ENCODE measurements around the gene CELF4.
A peak's percentile ranks its signal among the peaks of the same experiment; 100 is the strongest.

CELF4 gene

DNA sequence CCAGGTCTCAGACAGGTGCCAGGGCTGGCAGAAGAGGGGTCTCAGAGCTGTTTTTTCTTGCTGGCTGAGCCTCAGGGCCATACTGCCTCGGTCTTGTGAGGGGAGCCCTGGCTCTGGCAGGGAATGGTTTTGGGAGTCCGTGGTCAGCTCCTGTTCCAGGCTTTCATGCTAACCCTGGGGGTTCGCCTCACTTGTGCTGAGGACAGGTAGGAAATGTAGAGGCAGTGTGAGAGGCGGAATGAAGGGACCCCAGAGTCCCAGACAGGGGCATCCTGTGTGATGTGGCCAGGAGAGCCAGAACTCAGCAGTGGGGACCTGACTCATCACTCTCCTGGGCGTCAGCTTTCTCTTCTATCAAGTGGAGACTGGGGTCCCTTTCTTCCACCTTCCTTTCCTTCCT lies 5.7 kb upstream of the CELF4 start:
- no peak for DNase-seq

- no peak for DNase-seq
These were observed 4.8 kb upstream of the CELF4 start for GRCh38 chr18:37570336-37570930.

GRCh38 chr18:37568671-37569070 lies 3.1 kb upstream of the CELF4 start:
- no peak for DNase-seq

DNA sequence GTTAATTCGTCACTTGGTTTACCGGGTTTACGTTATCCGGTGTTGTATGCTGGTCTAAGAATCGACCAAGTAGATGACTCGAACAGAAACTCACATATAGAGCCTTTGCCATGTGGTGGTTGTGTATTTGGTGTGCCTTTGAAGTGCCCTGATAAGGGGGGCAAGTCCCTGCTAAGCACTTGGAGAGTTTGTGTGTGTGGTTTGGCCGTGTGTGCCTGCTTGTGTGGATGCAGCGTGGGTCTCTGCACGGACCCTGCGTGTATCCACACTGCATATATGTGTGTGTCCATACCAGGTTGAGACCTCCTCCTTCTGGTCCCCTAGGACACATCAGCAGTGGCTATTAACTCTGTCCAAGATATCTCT lies 2.4 kb upstream of the CELF4 start:
- no peak for DNase-seq

- peak; percentile 47 for DNase-seq
These were observed 1.7 kb upstream of the CELF4 start for GRCh38 chr18:37567061-37567993.

DNA sequence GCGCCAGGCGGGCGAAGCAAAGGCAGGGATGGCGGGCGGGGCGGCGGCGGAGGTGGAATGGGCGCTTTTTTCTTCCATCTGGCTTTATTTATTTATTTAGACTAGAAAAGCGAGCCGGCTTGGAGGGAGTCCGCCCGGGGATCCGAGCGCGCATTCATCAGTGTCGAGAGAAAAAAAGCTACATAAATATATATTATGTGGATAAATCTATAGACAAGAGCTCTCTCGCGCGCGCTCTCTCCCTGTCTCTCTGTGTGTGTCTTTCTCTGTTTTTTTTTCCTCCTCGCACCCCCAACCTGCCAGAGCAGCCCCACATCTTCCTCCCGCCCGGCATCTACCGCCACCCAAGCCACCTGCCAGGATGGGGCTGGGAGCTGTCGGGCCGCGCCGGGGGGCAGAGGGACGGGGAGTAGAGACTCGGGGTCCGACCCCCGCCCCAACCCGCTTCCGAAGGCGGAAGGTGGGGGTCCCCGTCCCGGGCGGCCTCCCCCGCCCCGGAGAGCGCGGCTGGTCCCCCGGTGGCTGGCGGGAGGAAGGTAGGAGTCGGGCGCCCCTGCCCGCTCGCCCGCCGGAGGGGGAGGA lies 972 bp upstream of the CELF4 start:
- no peak for DNase-seq

- peak; percentile 92 for DNase-seq
These were observed 430 bp upstream of the CELF4 start for GRCh38 chr18:37565977-37566478.

DNA sequence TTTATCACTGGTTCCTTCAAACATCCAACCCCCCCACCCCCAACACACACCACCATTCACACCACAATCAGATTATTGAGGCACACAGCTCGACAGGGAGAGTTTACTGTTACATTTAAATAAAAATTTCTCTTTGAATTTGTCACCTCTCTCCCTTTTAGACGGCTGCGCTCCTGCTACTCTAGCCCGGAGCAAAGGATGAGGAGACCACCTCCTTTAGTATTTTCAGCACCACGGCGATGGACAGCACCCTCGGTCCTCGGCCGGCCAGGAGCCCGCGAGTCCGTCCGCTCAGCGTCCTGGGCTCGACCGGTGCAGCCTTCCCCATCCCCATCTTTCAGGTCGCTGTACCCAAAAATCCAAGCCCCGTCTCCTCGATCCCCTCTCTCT lies 892 bp downstream of the CELF4 start:
- DNase-seq, result peak; percentile 25

- peak; percentile 55 for DNase-seq
These were observed 1.6 kb downstream of the CELF4 start for GRCh38 chr18:37563931-37564392.

- no peak for DNase-seq
These were observed 3.6 kb downstream of the CELF4 start for GRCh38 chr18:37561986-37562385.

DNA sequence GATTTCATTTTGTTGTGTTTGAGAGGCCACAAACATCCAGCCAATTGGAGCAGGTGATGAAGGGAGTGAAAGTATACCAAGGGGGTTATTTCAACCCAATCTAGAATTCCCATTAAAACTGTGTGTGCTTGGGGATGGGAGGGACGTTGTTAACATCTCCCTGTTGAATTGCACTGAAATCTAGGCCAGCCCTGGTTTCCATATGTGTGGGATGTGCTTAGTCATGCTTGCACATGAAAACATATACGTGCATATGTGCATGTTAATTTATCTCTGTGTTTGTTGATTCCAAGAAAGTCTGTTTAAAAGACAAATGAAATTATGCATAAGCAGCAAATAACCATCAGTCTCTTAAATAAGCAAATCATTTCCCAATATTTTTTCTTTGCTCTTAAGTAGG lies 5.6 kb downstream of the CELF4 start:
- no peak for DNase-seq

DNA sequence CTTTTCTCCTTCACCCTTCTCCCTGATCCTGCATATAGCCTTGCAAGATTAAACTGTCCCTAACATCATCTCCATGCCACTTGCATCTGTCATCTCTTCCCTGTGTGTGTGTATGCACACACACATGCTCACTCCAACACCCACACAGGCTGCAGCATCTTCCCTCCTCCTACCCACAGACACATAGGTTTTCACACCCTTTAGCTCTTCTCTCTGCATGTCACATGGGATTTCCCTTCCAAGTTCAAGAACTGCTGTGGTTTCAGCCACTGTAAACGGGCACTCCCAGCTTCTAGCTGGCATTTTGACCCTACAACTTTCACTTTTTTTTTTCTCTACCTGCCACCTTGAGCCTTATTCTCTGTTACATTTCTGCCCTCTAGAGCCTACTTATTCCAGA lies 6.4 kb downstream of the CELF4 start:
- DNase-seq, result no peak

DNA sequence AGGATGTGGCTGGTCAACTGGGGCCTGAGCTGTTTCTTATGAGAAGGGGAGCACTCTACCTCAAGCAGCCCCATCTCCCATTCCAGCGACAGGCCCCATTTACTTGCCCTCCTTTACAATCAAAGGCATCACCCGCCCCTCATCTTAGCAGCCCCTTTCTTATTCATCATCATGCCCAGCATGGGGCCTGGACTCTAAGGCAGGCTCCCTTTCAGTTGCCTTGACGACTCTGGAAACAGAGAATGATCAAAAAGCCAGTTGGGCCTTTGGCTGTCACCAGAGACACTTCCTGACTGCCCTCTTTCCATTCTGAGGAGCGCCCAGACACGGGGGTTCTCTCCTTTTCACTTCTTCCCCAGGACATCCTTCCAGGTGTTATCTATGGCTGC lies 11.2 kb downstream of the CELF4 start:
- no peak for DNase-seq

- DNase-seq, result no peak
These were observed 11.8 kb downstream of the CELF4 start for GRCh38 chr18:37553633-37554398.

DNA sequence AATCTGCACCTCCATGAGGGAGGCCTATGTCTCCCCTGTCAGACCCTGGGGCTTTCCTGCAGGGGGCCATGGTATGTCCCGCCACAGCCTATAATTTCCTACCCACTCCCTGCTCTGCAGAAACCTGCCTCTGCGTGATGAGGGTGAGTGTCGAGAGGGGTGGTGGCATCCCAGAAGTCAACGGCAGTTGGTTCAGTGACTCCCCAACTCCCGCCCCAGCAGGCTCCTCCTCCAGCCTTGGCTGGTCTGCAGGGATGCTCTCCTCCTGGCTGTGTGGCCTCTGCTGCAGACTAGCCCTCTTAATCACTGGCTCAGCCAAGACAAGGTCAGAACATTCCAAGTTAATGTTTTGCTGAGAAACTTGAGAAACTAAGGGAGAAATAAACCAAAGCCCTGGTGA lies 13.3 kb downstream of the CELF4 start:
- no peak for DNase-seq

DNA sequence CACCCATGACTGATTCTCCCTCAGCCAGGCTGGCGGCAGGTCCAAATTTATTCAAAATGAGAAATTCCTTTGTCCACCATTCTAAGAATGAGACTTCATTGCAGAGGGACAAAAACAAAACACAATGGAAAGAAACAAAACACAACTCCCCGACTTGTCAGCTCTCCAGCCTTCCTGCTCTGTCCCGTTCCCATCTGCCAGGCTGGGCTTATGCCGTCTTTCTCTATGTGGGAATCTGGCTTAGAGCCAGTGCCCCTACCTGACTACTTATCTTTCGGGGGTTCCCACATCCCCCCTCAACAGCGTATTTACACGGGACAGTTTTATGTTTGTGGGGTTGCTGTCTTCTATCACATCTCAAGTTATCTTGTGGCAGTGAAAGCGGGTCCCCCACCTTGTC lies 13.8 kb downstream of the CELF4 start:
- no peak for DNase-seq

DNA sequence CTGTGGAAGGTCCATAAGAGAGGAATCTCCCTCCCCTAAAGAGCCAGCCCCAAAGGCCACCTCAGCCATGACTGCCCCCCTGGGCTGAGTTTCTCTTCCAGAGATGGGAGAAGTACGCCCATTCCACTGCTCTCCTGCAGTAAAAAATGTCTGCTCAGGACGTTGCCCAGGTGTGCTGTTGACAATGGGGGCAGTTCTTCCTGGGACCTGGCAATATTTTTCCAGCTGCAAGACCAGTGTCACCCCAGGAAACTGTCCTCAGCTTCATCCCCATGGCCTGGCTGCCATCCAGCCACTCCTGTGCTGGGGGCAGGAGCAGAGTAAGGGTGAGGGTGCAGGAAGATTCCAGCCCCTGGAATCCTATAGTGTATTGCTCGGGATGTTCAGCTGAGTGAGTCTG lies 14.3 kb downstream of the CELF4 start:
- DNase-seq, result no peak

DNA sequence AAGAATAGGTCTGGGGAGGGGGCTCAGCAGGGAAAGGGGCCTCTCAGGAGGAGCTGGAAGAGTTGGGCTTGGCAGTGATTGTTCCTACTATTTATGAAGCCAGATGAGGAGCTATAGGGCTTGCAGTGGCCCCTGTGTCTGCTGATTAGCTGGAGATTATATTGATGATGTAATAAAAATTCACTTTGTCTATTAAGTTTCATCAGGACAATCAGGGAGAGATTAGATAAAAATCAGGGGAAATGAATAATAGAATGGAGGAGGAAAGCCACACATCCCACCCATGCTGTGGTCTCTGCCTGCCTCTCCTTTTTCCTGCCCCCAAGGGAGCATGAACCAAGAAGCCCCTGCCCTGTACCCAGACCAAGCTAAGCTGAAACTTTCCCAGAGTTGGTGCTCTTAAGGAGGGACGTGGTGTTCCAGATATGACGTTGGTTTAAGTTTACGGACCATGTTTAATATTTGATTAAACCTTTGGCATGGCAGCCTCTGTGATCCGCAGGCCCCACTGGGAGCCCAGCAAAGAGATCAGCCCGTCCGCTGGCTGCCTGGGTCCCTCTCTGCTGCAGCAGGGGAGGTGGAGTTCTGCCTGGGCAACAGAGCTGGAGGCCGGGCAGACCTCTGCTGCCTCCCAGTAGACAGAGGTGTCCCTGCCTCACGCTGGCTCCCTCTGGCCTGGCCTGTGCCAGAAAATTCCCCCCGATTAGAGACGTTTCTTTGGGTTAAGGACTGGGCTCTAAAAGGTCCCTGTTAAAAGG lies 15.3 kb downstream of the CELF4 start:
- DNase-seq, result no peak

GRCh38 chr18:37548679-37549289 lies 16.8 kb downstream of the CELF4 start:
- DNase-seq, result no peak

- DNase-seq, result no peak
These were observed 18.3 kb downstream of the CELF4 start for GRCh38 chr18:37547196-37547827.

DNA sequence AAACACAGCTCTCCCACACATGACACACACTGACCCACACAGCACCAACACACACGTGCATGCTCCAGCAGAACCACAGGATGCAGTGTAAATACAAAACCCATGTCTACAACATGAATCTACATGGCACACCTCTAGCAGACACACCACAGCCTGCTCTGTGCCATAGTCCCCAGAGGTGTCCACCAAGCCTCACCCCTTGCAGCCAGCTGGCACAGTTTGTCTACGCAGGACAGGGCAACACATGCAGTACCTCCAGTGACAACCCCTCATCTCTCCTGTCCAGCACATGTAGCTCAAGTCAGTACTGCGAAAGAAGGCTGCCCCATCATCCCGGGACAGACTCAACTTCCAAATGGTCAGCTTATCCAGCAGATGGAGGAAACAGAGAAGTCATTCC lies 18.9 kb downstream of the CELF4 start:
- DNase-seq, result no peak

- DNase-seq, result no peak
These were observed 19.4 kb downstream of the CELF4 start for GRCh38 chr18:37546272-37546537.

Data from NCI-H510A treated with DMSO at 0.1 percent for 48 hours (cell line).